ENCODE measurements around the gene CCNY.

Gene CCNY

DNA sequence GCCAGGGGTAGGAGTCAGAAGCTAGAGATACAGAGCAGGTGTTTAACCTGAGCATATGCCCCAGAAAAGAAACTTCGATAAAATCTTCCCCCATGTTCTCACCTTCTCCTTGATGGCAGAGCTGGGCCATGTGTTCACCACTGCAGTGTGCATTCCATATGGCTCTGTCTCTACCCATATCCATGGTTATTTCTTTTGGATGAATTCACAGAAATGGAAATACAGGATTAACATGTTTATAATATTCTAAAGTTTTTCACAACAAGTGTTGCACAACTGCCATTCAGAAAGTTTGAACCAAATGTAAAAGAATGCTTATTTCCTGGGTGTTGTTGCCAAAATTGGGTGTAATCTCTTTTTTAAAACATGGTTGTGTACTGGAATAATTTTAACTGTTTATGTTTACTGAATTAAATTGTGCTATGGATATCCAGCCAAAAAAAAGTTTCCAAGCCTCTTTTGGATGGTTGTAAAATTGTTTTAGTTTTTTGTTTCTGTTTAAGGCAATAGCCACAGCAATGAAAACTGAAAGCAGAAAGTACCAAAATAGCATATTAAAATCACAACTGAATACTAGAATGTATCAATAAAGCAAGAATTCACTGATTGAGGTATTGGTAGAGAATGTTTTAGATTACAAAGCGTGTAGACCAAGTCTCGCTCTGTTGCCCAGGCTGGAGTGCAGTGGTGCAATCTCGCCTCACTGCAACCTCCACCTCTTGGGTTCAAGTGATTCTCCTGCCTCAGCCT, 19.9 kb upstream of the CCNY start:
- Histone ChIP-seq H3K27me3 (ENCODE audit: insufficient read depth, low read length) (no peaks in the 10 kb centered on the region), H3K27ac (ENCODE audit: low read depth, low read length) (no peak overlapping the region), H2AFZ (ENCODE audit: low read length, unreplicated experiment) (no peak overlapping the region), H3K79me2 (ENCODE audit: control insufficient read depth, insufficient read depth, low read length, unreplicated experiment) (peaks cover 9% of the 10 kb centered on the region), H3K4me3 (ENCODE audit: low read depth, low read length) (no peak overlapping the region), H3K4me1 (ENCODE audit: control insufficient read depth, insufficient read depth, low read length, unreplicated experiment) (no peaks in the 10 kb centered on the region), H3K36me3 (ENCODE audit: insufficient read depth, low read length) (peaks cover 24% of the 10 kb centered on the region)

GRCh38 chr10:35318551-35318950, 17.8 kb upstream of the CCNY start:
- peaks cover 30% of the 10 kb centered on the region for H3K36me3 ChIP-seq (ENCODE audit: insufficient read depth, low read length)

GRCh38 chr10:35320341-35320740, 16.0 kb upstream of the CCNY start:
- Histone ChIP-seq H3K4me1 (ENCODE audit: control insufficient read depth, insufficient read depth, low read length, unreplicated experiment) (no peaks in the 10 kb centered on the region), H2AFZ (ENCODE audit: low read length, unreplicated experiment) (no peak overlapping the region), H3K79me2 (ENCODE audit: control insufficient read depth, insufficient read depth, low read length, unreplicated experiment) (peaks cover 27% of the 10 kb centered on the region), H3K4me3 (ENCODE audit: low read depth, low read length) (no peak overlapping the region), H3K27me3 (ENCODE audit: insufficient read depth, low read length) (no peaks in the 10 kb centered on the region), H3K36me3 (ENCODE audit: insufficient read depth, low read length) (peaks cover 27% of the 10 kb centered on the region), H3K27ac (ENCODE audit: low read depth, low read length) (no peak overlapping the region)

More at GRCh38 chr10:35318551-35318950, 17.8 kb upstream of the CCNY start:
- Histone ChIP-seq H3K4me1 (ENCODE audit: control insufficient read depth, insufficient read depth, low read length, unreplicated experiment) (no peaks in the 10 kb centered on the region), H2AFZ (ENCODE audit: low read length, unreplicated experiment) (no peak overlapping the region), H3K27me3 (ENCODE audit: insufficient read depth, low read length) (no peaks in the 10 kb centered on the region), H3K79me2 (ENCODE audit: control insufficient read depth, insufficient read depth, low read length, unreplicated experiment) (peaks cover 25% of the 10 kb centered on the region), H3K4me3 (ENCODE audit: low read depth, low read length) (no peak overlapping the region), H3K27ac (ENCODE audit: low read depth, low read length) (no peak overlapping the region)

DNA sequence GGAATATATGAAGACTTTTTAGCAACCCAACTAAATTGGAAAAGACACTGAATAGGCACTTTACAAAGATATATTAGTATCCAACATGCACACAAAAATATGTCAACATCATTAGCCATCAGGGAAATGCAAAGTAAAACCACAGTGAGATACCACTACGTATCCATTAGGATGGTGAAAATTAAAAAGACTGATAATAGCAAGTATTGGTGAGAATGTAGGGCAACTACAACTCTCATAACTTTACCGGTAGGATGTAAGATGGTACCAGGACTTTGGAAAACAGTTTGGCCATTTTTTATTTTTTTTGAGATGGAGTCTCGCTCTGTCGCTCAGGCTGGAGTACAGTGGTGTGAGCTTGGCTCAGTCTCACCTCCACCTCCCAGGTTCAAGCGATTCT, 13.7 kb upstream of the CCNY start:
- H2AFZ ChIP-seq (ENCODE audit: low read length, unreplicated experiment): no peak overlapping the region
- no peak overlapping the region for H3K4me3 ChIP-seq (ENCODE audit: low read depth, low read length)
- no peaks in the 10 kb centered on the region for H3K27me3 ChIP-seq (ENCODE audit: insufficient read depth, low read length)
- H3K79me2 ChIP-seq (ENCODE audit: control insufficient read depth, insufficient read depth, low read length, unreplicated experiment): peaks cover 38% of the 10 kb centered on the region
- H3K4me1 ChIP-seq (ENCODE audit: control insufficient read depth, insufficient read depth, low read length, unreplicated experiment): no peaks in the 10 kb centered on the region
- H3K36me3 ChIP-seq (ENCODE audit: insufficient read depth, low read length): peaks cover 10% of the 10 kb centered on the region
- no peak overlapping the region for H3K27ac ChIP-seq (ENCODE audit: low read depth, low read length)

- Histone ChIP-seq H2AFZ (ENCODE audit: low read length, unreplicated experiment) (no peak overlapping the region), H3K79me2 (ENCODE audit: control insufficient read depth, insufficient read depth, low read length, unreplicated experiment) (peaks cover 50% of the 10 kb centered on the region), H3K27ac (ENCODE audit: low read depth, low read length) (no peak overlapping the region), H3K27me3 (ENCODE audit: insufficient read depth, low read length) (no peaks in the 10 kb centered on the region), H3K4me3 (ENCODE audit: low read depth, low read length) (no peak overlapping the region), H3K36me3 (ENCODE audit: insufficient read depth, low read length) (peaks cover 10% of the 10 kb centered on the region), H3K4me1 (ENCODE audit: control insufficient read depth, insufficient read depth, low read length, unreplicated experiment) (peaks cover 6% of the 10 kb centered on the region)
Observed at GRCh38 chr10:35324196-35324595, 12.1 kb upstream of the CCNY start.

DNA sequence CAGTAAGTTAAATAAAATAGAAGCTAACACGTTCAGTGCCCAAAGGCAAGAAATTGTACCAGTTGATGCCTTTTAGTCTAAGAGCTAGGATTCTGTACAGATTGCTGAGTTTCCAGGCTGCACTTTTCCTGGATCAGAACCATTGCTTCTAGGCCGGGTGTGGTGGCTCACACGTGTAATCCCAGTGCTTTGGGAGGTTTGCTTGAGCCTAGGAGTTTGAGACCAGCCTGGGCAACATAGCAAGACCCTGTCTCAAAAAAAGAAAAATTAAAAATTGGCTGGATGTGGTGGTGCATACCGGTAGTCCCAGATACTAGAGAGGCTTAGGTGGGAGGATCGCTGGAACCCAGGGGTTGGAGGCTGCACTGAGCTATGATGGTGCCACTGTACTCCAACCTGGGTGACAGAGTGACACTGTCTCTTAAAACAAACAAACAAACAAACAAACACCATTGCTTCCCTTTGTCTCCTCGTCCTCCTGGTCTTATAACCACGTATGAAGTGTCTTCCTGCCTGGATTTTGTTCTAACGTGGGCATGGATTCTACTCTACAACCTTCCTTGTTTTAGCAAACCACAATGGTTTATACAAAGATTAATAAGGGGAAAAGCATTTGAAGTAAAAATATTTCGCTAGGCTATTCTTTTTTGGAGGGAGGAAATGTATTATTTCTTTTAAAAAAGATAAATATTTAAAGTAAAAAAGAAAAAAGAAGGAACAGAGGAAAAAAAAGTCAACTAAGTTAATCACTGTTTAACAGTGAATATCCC, 9.7 kb upstream of the CCNY start:
- Histone ChIP-seq H3K36me3 (ENCODE audit: insufficient read depth, low read length) (peaks cover 6% of the 10 kb centered on the region; the same call in 1 of the 2 replicates), H3K4me3 (ENCODE audit: low read depth, low read length) (no peak overlapping the region), H3K27ac (ENCODE audit: low read depth, low read length) (no peak overlapping the region), H3K27me3 (ENCODE audit: insufficient read depth, low read length) (no peaks in the 10 kb centered on the region), H3K79me2 (ENCODE audit: control insufficient read depth, insufficient read depth, low read length, unreplicated experiment) (peaks cover 70% of the 10 kb centered on the region), H2AFZ (ENCODE audit: low read length, unreplicated experiment) (no peak overlapping the region), H3K4me1 (ENCODE audit: control insufficient read depth, insufficient read depth, low read length, unreplicated experiment) (peaks cover 23% of the 10 kb centered on the region)

GRCh38 chr10:35327790-35328403, 8.4 kb upstream of the CCNY start:
- Histone ChIP-seq H3K4me1 (ENCODE audit: control insufficient read depth, insufficient read depth, low read length, unreplicated experiment) (peaks cover 34% of the 10 kb centered on the region), H3K27me3 (ENCODE audit: insufficient read depth, low read length) (no peaks in the 10 kb centered on the region), H3K36me3 (ENCODE audit: insufficient read depth, low read length) (peaks cover 6% of the 10 kb centered on the region; the same call in 1 of the 2 replicates), H3K4me3 (ENCODE audit: low read depth, low read length) (no peak overlapping the region), H3K27ac (ENCODE audit: low read depth, low read length) (peak overlapping the region; percentile 30; the same call in 1 of the 2 replicates), H3K79me2 (ENCODE audit: control insufficient read depth, insufficient read depth, low read length, unreplicated experiment) (peaks cover 68% of the 10 kb centered on the region), H2AFZ (ENCODE audit: low read length, unreplicated experiment) (no peak overlapping the region)

DNA sequence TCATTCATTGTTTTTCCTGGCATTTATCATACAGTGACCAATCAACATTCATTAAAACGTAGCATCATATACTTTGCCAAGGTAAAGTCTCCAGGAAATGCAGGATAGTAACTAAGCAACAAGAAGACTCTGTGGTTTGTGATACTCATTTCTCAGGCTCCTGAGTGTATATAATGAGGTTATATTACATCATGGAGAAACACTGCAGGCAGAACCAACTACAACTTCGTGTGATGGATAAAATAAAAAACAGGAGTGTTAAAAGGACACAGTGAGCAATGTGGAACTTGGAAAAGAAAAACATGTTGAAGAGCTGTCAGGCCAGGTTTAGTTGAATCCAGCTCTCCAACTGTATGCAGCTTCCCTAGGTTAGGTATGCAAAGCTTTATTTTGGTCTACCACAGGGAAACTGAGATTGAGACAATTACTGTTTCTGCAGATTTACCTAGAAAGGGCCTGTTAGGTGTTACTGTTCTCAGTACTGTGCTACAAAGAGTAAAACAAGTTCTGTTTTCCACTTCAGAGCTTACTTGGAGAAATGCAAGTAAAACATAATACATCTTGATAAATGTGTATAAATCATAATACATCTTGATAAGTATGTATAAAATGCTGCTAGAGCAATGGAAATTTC, 7.8 kb upstream of the CCNY start:
- Histone ChIP-seq H3K4me3 (ENCODE audit: low read depth, low read length) (no peak overlapping the region), H3K36me3 (ENCODE audit: insufficient read depth, low read length) (peaks cover 4% of the 10 kb centered on the region; the same call in 1 of the 2 replicates), H2AFZ (ENCODE audit: low read length, unreplicated experiment) (no peak overlapping the region), H3K27me3 (ENCODE audit: insufficient read depth, low read length) (no peaks in the 10 kb centered on the region), H3K4me1 (ENCODE audit: control insufficient read depth, insufficient read depth, low read length, unreplicated experiment) (peaks cover 39% of the 10 kb centered on the region), H3K79me2 (ENCODE audit: control insufficient read depth, insufficient read depth, low read length, unreplicated experiment) (peaks cover 68% of the 10 kb centered on the region), H3K27ac (ENCODE audit: low read depth, low read length) (no peak overlapping the region)

DNA sequence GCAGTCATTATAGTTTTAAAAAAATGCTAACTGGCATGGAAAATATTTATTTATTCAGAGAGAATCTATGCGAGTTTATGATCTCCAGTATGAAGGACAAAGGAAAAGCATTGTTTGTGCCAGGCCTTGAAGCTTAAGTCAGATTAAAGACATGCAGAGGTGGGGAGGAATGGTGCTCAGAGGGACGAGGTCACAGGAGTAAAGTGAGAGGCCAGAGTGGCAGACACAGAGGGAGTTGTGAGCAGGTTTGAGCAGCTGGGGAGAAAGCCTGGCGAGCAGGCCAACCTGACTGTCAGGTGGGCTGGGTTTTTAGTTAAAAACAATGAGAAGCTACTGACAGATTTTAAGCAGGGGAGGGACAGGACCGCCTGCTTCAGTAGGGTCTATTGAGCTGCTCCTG, 6.8 kb upstream of the CCNY start:
- Histone ChIP-seq H3K4me1 (ENCODE audit: control insufficient read depth, insufficient read depth, low read length, unreplicated experiment) (peaks cover 43% of the 10 kb centered on the region), H3K27ac (ENCODE audit: low read depth, low read length) (no peak overlapping the region), H3K27me3 (ENCODE audit: insufficient read depth, low read length) (no peaks in the 10 kb centered on the region), H3K79me2 (ENCODE audit: control insufficient read depth, insufficient read depth, low read length, unreplicated experiment) (peaks cover 76% of the 10 kb centered on the region), H2AFZ (ENCODE audit: low read length, unreplicated experiment) (no peak overlapping the region), H3K36me3 (ENCODE audit: insufficient read depth, low read length) (0 out of 2 replicates have a peak, but pooled peaks cover 3% of the 10 kb centered on the region), H3K4me3 (ENCODE audit: low read depth, low read length) (no peak overlapping the region)

GRCh38 chr10:35331894-35332640, 4.2 kb upstream of the CCNY start:
- H2AFZ ChIP-seq (ENCODE audit: low read length, unreplicated experiment): no peak overlapping the region
- 0 out of 2 replicates have a peak, but pooled peaks cover 3% of the 10 kb centered on the region for H3K36me3 ChIP-seq (ENCODE audit: insufficient read depth, low read length)
- H3K27ac ChIP-seq (ENCODE audit: low read depth, low read length): peak overlapping the region; percentile 92
- H3K4me1 ChIP-seq (ENCODE audit: control insufficient read depth, insufficient read depth, low read length, unreplicated experiment): peaks cover 45% of the 10 kb centered on the region
- H3K79me2 ChIP-seq (ENCODE audit: control insufficient read depth, insufficient read depth, low read length, unreplicated experiment): peaks cover 86% of the 10 kb centered on the region
- H3K27me3 ChIP-seq (ENCODE audit: insufficient read depth, low read length): no peaks in the 10 kb centered on the region
- H3K4me3 ChIP-seq (ENCODE audit: low read depth, low read length): peak overlapping the region; percentile 48

All from ACC112 (cell line).